ENCODE results near the gene MRPS6.

DNA sequence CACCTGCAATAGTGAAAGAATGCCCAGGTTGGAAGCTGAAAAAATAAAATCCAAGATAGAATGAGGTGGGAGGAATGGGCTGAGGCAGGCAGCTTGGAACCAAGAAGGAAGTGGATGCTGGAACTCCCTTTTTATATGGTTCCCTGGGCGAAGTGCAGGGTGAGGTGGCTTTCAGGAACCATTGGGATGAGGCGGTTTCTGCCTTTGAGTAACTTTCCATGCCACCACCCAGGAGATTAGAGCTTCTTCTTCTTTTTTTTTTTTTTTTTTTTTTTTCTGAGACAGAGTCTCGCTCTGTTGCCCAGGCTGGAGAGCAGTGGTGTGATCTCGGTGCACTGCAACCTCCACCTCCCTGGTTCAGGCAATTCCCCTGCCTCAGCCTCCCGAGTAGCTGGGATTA, 17.8 kb upstream of the MRPS6 start:
- TF ChIP-seq CTCF (optimal IDR thresholded peaks at IDR 0.05 in 1 of 3, IDR thresholded peaks at IDR 0.05 in 1 of 3, conservative IDR thresholded peaks at IDR 0.05 in 1 of 3; ENCODE audit: extremely low read depth in 1 of 3, insufficient read depth in 2 of 3, low read length in 3 of 3) = no peak
- no peak for TF ChIP-seq EZH2 (IDR thresholded peaks at IDR 0.05; ENCODE audit: low read length)

Data from keratinocyte (primary cell).